NCI-H146 treated with DMSO at 0.1 percent for 48 hours (cell line): ENCODE results near the gene SLC35E2B.
"Not testable (repeated sequence)": the region's sequence is repeated elsewhere in the genome, so short reads cannot be mapped to it uniquely, and the experiment has no call there.

Experiments
- DNase-seq: peaks from one replicate; lab custom pipeline; 2025; ENCODE audit not compliant: unreplicated experiment; lab: John Stamatoyannopoulos, UW

SLC35E2B gene

GRCh38 chr1:1704284-1704957, 11.8 kb upstream of the SLC35E2B start:
- DNase-seq, result not testable (repeated sequence)

- DNase-seq, result no peak
These were observed 11.2 kb upstream of the SLC35E2B start for GRCh38 chr1:1703796-1704195.

- DNase-seq, result not testable (repeated sequence)
These were observed 9.9 kb upstream of the SLC35E2B start for GRCh38 chr1:1702506-1702905.

GRCh38 chr1:1700557-1700956, 8.0 kb upstream of the SLC35E2B start:
- DNase-seq, result not testable (repeated sequence)

- not testable (repeated sequence) for DNase-seq
These were observed 7.5 kb upstream of the SLC35E2B start for GRCh38 chr1:1700067-1700466.

GRCh38 chr1:1699061-1699460, 6.5 kb upstream of the SLC35E2B start:
- DNase-seq, result not testable (repeated sequence)

GRCh38 chr1:1697358-1698183, 5.0 kb upstream of the SLC35E2B start:
- not testable (repeated sequence) for DNase-seq

GRCh38 chr1:1696431-1697357, 4.1 kb upstream of the SLC35E2B start:
- DNase-seq, result not testable (repeated sequence)

GRCh38 chr1:1692324-1692713, 276 bp downstream of the SLC35E2B start:
- DNase-seq, result peak; percentile 21

GRCh38 chr1:1691443-1691842, 1.2 kb downstream of the SLC35E2B start:
- not testable (repeated sequence) for DNase-seq

GRCh38 chr1:1689526-1689925, 3.1 kb downstream of the SLC35E2B start:
- not testable (repeated sequence) for DNase-seq

GRCh38 chr1:1687846-1688245, 4.7 kb downstream of the SLC35E2B start:
- DNase-seq, result no peak

- no peak for DNase-seq
These were observed 8.4 kb downstream of the SLC35E2B start for GRCh38 chr1:1684031-1684681.

- DNase-seq, result no peak
These were observed 9.3 kb downstream of the SLC35E2B start for GRCh38 chr1:1683104-1683905.

- DNase-seq, result no peak
These were observed 11.7 kb downstream of the SLC35E2B start for GRCh38 chr1:1680912-1681273.

GRCh38 chr1:1680031-1680911, 12.3 kb downstream of the SLC35E2B start:
- DNase-seq, result no peak

GRCh38 chr1:1678581-1679380, 13.8 kb downstream of the SLC35E2B start:
- no peak for DNase-seq
